GM21619 (cell line): ENCODE measurements around the gene ATP2A2.
"Not testable (repeated sequence)": the region's sequence is repeated elsewhere in the genome, so short reads cannot be mapped to it uniquely, and the experiment has no call there.

Experiments used
- ATAC-seq: cut with Tn5 transposase; IDR thresholded peaks from one replicate; pipeline ENCODE4 v1.9.1; 2021; ENCODE audit not compliant: unreplicated experiment

The ATP2A2 gene

GRCh38 chr12:110340261-110340660 lies 59.2 kb downstream of the ATP2A2 start:
- ATAC-seq = not testable (repeated sequence)

GRCh38 chr12:110340706-110341105 lies 59.7 kb downstream of the ATP2A2 start:
- ATAC-seq = no peak

GRCh38 chr12:110342157-110342556 lies 61.1 kb downstream of the ATP2A2 start:
- ATAC-seq = no peak

GRCh38 chr12:110343114-110343513 lies 62.1 kb downstream of the ATP2A2 start:
- ATAC-seq = no peak

GRCh38 chr12:110343736-110344555 lies 62.9 kb downstream of the ATP2A2 start:
- no peak for ATAC-seq

- ATAC-seq = no peak
These were observed 63.6 kb downstream of the ATP2A2 start for GRCh38 chr12:110344657-110345056.

GRCh38 chr12:110345176-110345661 lies 64.2 kb downstream of the ATP2A2 start:
- ATAC-seq = no peak

- no peak for ATAC-seq
These were observed 64.9 kb downstream of the ATP2A2 start for GRCh38 chr12:110345963-110346362.

GRCh38 chr12:110347767-110348166 lies 66.7 kb downstream of the ATP2A2 start:
- ATAC-seq = no peak

GRCh38 chr12:110348431-110349059 lies 67.5 kb downstream of the ATP2A2 start:
- ATAC-seq = no peak

GRCh38 chr12:110349096-110349495 lies 68.0 kb downstream of the ATP2A2 start:
- no peak for ATAC-seq

GRCh38 chr12:110349514-110350151 lies 68.6 kb downstream of the ATP2A2 start:
- ATAC-seq = no peak

GRCh38 chr12:110351119-110351518 lies 70.1 kb downstream of the ATP2A2 start:
- no peak for ATAC-seq

GRCh38 chr12:110352401-110352800 lies 71.4 kb downstream of the ATP2A2 start:
- ATAC-seq = no peak

GRCh38 chr12:110353211-110353965 lies 72.3 kb downstream of the ATP2A2 start:
- ATAC-seq = no peak

- no peak for ATAC-seq
These were observed 73.2 kb downstream of the ATP2A2 start for GRCh38 chr12:110354172-110354780.

GRCh38 chr12:110355073-110355472 lies 74.0 kb downstream of the ATP2A2 start:
- no peak for ATAC-seq

GRCh38 chr12:110358384-110359097 lies 77.5 kb downstream of the ATP2A2 start:
- not testable (repeated sequence) for ATAC-seq

- ATAC-seq = no peak
These were observed 80.2 kb downstream of the ATP2A2 start for GRCh38 chr12:110361216-110361615.
